GM10266 (cell line): ENCODE results near the gene TGFBR1.

Experiments used
- DNase-seq: peaks from one replicate; pipeline ENCODE4 v3.0.0; 2012; ENCODE audit errors: extremely low spot score
- TF ChIP-seq, protein P1 (sequence below): IDR thresholded peaks from 2 replicates; pipeline ENCODE4 v1.5.1; 2012; ENCODE audit warnings: mild to moderate bottlenecking, low read depth; ENCODE audit not compliant: control insufficient read depth, insufficient read depth; ENCODE audit errors: missing control alignments

Gene TGFBR1

GRCh38 chr9:99143655-99144054, 38.7 kb downstream of the TGFBR1 start:
- TF ChIP-seq, protein P1, sequence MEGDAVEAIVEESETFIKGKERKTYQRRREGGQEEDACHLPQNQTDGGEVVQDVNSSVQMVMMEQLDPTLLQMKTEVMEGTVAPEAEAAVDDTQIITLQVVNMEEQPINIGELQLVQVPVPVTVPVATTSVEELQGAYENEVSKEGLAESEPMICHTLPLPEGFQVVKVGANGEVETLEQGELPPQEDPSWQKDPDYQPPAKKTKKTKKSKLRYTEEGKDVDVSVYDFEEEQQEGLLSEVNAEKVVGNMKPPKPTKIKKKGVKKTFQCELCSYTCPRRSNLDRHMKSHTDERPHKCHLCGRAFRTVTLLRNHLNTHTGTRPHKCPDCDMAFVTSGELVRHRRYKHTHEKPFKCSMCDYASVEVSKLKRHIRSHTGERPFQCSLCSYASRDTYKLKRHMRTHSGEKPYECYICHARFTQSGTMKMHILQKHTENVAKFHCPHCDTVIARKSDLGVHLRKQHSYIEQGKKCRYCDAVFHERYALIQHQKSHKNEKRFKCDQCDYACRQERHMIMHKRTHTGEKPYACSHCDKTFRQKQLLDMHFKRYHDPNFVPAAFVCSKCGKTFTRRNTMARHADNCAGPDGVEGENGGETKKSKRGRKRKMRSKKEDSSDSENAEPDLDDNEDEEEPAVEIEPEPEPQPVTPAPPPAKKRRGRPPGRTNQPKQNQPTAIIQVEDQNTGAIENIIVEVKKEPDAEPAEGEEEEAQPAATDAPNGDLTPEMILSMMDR: no peak
- no peak for DNase-seq

DNA sequence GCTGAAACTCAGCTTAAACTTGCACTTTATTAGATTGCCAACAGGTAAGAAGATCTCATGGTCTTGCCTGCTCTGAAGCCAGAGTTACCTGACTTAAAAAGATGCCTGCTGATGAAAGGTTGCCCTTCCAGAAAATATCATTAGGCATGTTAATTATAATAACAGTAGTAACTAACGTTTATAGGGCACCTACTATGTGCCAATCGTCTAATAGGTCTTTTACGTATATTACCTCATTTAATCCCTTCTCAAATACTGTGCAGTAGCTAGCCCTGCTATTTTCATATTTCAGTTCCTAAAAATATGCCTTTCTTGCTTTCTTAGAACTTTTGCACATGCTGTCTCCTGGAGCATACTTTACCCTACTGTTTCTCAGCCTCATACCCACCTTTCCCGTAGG, 40.1 kb downstream of the TGFBR1 start:
- DNase-seq: no peak
- TF ChIP-seq, protein P1: no peak

DNA sequence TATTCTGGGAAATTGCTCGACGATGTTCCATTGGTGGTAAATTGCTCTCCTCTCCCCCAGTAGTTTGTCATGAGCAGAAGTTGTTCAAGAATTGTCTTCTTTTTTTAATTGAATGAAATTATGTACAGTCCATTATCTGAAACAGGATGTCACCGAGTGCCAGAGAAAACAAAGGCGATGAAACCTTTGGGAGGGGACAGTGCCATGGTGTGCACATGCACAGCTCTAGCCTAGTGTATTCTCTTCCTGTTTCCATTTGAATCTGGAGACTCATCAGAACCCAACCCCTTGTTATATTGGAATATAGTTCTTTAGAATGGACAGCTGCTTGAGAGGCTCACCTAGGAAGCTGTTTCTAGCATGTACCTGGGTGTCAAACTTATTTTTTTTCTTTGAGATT, 41.7 kb downstream of the TGFBR1 start:
- TF ChIP-seq, protein P1: no peak
- DNase-seq: no peak

DNA sequence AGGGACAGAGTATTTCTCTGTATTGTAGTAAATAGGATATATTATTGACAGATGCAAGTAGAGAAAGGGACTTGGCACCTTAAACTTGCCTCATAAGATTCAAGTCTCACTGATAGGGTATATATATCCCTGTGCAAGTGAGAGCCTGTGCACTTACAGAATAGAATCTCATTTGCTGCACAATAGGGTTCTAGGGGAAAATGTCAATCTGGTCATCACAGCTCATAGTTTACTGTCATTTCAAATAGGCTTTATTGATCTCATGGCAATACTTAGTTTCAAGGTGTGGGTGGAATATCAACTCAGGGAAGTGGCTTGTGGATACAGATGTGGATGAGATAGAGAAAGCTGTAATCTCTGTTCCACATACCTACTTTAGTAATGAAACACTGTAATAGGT, 42.3 kb downstream of the TGFBR1 start:
- DNase-seq: no peak
- TF ChIP-seq, protein P1: no peak

DNA sequence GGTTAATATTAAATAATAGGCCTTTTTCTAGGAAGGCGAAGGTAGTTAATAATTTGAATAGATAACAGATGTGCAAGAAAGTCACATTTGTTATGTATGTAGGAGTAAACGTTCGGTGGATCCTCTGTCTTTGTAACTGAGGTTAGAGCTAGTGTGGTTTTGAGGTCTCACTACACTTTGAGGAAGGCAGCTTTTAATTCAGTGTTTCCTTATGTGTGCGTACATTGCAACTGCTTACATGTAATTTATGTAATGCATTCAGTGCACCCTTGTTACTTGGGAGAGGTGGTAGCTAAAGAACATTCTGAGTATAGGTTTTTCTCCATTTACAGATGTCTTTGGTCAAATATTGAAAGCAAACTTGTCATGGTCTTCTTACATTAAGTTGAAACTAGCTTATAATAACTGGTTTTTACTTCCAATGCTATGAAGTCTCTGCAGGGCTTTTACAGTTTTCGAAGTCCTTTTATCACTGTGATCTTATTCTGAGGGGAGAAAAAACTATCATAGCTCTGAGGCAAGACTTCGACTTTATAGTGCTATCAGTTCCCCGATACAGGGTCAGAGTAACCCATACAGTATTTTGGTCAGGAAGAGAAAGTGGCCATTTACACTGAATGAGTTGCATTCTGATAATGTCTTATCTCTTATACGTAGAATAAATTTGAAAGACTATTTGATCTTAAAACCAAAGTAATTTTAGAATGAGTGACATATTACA, 45.7 kb downstream of the TGFBR1 start:
- TF ChIP-seq, protein P1: no peak
- no peak for DNase-seq

- TF ChIP-seq, protein P1: no peak
- no peak for DNase-seq
Observed at GRCh38 chr9:99154356-99154755, 49.4 kb downstream of the TGFBR1 start.

DNA sequence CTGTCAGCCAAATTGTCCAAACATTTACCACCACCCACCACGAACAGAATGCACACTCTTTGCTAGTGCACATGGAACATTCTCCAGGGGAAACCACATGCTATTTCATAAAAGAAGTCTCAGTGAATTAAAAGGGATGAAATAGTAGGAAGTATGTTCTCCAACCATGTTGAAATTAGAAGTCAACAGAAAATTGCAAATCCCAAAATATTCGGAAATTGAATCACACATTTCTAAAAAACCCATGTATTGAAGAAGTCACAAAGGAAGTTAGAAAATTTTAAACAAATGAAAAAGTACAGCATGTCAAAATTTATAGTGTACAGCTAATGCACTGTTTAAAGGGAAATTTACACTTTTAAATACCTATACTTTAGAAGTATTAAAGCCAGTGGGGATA, 50.8 kb downstream of the TGFBR1 start:
- TF ChIP-seq, protein P1: no peak
- no peak for DNase-seq
